ENCODE measurements around the gene CHAD.
A peak's percentile ranks its signal among the peaks of the same experiment; 100 is the strongest.

CHAD gene

DNA sequence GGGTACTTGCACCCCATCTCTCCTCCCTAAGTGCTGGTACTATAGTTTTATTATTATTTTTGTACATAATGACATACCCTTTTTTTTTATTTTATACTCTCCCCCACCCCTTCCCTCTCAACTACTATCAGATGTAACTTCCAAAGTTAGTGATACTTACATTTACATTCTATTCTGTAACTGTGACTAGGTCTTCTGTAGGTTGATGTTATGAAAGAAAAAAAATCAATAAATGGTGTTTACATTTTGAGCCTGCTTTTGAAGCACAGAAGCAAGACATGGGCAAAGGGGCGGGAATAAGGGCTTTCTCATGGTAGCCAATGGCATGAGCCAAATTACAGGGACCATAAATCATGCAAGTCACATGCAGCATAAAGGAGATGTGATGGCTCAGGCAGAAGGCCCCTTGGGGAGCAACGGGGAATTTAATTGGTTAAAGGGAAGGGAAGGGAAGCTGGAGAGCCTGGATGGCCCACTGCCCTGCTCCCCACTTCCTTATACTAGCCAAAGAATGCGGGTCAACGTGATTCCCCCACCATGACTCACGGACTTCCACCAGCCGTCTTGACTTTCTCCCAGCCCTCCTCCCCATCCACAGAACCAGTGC is 45.0 kb downstream of the CHAD start:
- Histone ChIP-seq H4K20me1 (ENCODE audit: control insufficient read depth, insufficient read depth, low read depth, low read length) (no peaks in the 10 kb centered on the region), H3K9me3 (ENCODE audit: control insufficient read depth, insufficient read depth, low read length) (no peaks in the 10 kb centered on the region; the same call in 1 of the 2 replicates), H3K27ac (ENCODE audit: low read depth, low read length) (no peak overlapping the region), H3F3A (ENCODE audit: control insufficient read depth, insufficient read depth) (peaks cover 27% of the 10 kb centered on the region), H3K36me3 (ENCODE audit: control insufficient read depth, low read length) (no peaks in the 10 kb centered on the region), H3K4me1 (ENCODE audit: control insufficient read depth, low read length) (peaks cover 41% of the 10 kb centered on the region), H3K79me2 (ENCODE audit: control insufficient read depth, low read length) (peaks cover 6% of the 10 kb centered on the region), H3K4me3 (ENCODE audit: low read length) (no peak overlapping the region), H3K27me3 (ENCODE audit: control insufficient read depth, low read length) (no peaks in the 10 kb centered on the region), H3K4me2 (ENCODE audit: low read length) (no peak overlapping the region), H3K9me2 (replicated peaks; ENCODE audit: control insufficient read depth, low read length) (no peaks in the 10 kb centered on the region)
- TF ChIP-seq, protein P1, sequence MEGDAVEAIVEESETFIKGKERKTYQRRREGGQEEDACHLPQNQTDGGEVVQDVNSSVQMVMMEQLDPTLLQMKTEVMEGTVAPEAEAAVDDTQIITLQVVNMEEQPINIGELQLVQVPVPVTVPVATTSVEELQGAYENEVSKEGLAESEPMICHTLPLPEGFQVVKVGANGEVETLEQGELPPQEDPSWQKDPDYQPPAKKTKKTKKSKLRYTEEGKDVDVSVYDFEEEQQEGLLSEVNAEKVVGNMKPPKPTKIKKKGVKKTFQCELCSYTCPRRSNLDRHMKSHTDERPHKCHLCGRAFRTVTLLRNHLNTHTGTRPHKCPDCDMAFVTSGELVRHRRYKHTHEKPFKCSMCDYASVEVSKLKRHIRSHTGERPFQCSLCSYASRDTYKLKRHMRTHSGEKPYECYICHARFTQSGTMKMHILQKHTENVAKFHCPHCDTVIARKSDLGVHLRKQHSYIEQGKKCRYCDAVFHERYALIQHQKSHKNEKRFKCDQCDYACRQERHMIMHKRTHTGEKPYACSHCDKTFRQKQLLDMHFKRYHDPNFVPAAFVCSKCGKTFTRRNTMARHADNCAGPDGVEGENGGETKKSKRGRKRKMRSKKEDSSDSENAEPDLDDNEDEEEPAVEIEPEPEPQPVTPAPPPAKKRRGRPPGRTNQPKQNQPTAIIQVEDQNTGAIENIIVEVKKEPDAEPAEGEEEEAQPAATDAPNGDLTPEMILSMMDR (IDR thresholded peaks at IDR 0.05; ENCODE audit: low read depth, low read length, poor library complexity, severe bottlenecking) = no peak
- no peak for TF ChIP-seq EZH2phosphoT487 (IDR thresholded peaks at IDR 0.05; ENCODE audit: borderline replicate concordance, low read length)

DNA sequence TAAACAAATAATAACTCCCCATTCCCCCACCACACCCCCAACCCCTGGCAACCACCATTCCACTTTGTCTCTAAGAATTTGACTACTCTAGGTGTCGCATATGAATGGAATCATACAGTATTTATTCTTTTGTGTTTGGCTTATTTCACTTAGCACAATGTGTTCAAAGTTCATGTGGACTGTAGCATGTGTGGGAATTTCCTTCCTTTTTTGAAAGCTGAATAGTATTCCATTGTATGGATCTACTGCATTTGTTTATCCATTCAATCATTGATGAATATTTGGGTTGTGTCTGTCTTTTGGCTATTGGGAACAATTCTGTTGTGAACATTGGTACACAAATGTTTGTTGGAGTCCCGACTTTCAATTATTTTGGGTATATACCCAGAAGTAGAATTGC is 45.9 kb downstream of the CHAD start:
- Histone ChIP-seq H3K4me1 (ENCODE audit: control insufficient read depth, low read length) (peaks cover 40% of the 10 kb centered on the region), H3K4me2 (ENCODE audit: low read length) (no peak overlapping the region)

DNA sequence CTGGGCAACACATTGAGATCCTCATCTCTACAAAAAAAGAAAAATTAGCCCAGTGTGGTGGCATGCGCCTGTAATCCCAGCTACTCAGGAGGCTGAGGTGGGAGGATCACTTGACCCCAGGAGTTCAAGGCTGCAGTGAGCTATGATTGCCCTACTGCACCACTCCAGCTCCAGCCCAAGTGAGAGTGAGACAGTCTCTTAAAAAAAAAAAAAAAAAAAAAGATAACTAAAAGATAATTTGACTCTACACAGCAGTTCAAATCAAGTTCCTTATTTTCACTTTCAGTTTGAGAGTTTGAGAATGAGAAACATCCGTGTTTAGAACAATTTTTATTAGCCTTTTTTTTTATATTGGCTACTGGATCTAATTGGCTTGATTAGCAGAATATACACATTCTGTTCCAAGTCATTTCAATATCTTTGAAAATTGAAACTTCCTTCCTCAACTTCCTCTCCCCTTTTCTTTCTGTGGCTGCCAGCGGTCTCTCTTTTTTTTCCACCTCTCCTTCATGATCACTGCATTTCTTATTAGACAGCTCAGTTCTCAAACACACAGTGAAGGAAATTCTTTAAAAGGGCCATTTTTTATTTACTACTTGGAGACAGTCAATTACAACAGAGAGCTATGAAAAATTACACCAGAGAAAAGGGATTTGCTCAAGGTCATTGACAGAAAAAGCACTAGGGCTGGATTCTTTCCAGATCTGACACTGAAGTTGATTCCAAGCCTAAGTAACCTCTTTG is 47.2 kb downstream of the CHAD start:
- Histone ChIP-seq H3K27me3 (ENCODE audit: control insufficient read depth, low read length) (no peaks in the 10 kb centered on the region), H3K79me2 (ENCODE audit: control insufficient read depth, low read length) (peaks cover 1% of the 10 kb centered on the region), H3K4me2 (ENCODE audit: low read length) (peak overlapping the region; percentile 63), H3K4me3 (ENCODE audit: low read length) (peak overlapping the region; percentile 69), H4K20me1 (ENCODE audit: control insufficient read depth, insufficient read depth, low read depth, low read length) (no peaks in the 10 kb centered on the region), H3F3A (ENCODE audit: control insufficient read depth, insufficient read depth) (peaks cover 22% of the 10 kb centered on the region), H3K9me2 (replicated peaks; ENCODE audit: control insufficient read depth, low read length) (no peaks in the 10 kb centered on the region), H3K27ac (ENCODE audit: low read depth, low read length) (peak overlapping the region; percentile 73), H3K9me3 (ENCODE audit: control insufficient read depth, insufficient read depth, low read length) (no peaks in the 10 kb centered on the region; the same call in 1 of the 2 replicates), H3K4me1 (ENCODE audit: control insufficient read depth, low read length) (peaks cover 27% of the 10 kb centered on the region), H3K36me3 (ENCODE audit: control insufficient read depth, low read length) (no peaks in the 10 kb centered on the region)
- TF ChIP-seq, protein P1 (IDR thresholded peaks at IDR 0.05; ENCODE audit: low read depth, low read length, poor library complexity, severe bottlenecking) = no peak
- TF ChIP-seq EZH2phosphoT487 (IDR thresholded peaks at IDR 0.05; ENCODE audit: borderline replicate concordance, low read length) = no peak

More for the DNA sequence above, 45.9 kb downstream of the CHAD start:
- peaks cover 27% of the 10 kb centered on the region for H3F3A ChIP-seq (ENCODE audit: control insufficient read depth, insufficient read depth)
- H4K20me1 ChIP-seq (ENCODE audit: control insufficient read depth, insufficient read depth, low read depth, low read length) = no peaks in the 10 kb centered on the region
- no peaks in the 10 kb centered on the region for H3K9me2 ChIP-seq (replicated peaks; ENCODE audit: control insufficient read depth, low read length)
- no peaks in the 10 kb centered on the region for H3K36me3 ChIP-seq (ENCODE audit: control insufficient read depth, low read length)
- no peak overlapping the region for H3K4me3 ChIP-seq (ENCODE audit: low read length)
- no peaks in the 10 kb centered on the region for H3K27me3 ChIP-seq (ENCODE audit: control insufficient read depth, low read length)
- H3K79me2 ChIP-seq (ENCODE audit: control insufficient read depth, low read length) = peaks cover 6% of the 10 kb centered on the region
- no peak overlapping the region for H3K27ac ChIP-seq (ENCODE audit: low read depth, low read length)
- H3K9me3 ChIP-seq (ENCODE audit: control insufficient read depth, insufficient read depth, low read length) = no peaks in the 10 kb centered on the region; the same call in 1 of the 2 replicates
- TF ChIP-seq, protein P1 (IDR thresholded peaks at IDR 0.05; ENCODE audit: low read depth, low read length, poor library complexity, severe bottlenecking) = no peak
- TF ChIP-seq EZH2phosphoT487 (IDR thresholded peaks at IDR 0.05; ENCODE audit: borderline replicate concordance, low read length) = no peak

All from DOHH2 (cell line).